ENCODE data around the gene FRMD4A. TPM values are rescaled to one million over a fixed set of nuclear protein-coding genes. Genes with fewer than 3 reads are reported as not detected.

FRMD4A gene
- total and polyA plus RNA-seq, 2 of the 4 experiments (the other 2 are of a cell fraction) = 30.3 to 68.8 TPM

- in situ Hi-C loops (cut with MboI; ENCODE audit: low sequenced_read_pairs) (no loop called here), intact Hi-C loops (cut with micrococcal nuclease) (no loop called here), dilution Hi-C loops (cut with HindIII; ENCODE audit: low sequenced_read_pairs, unreplicated experiment) (no loop called here)
- no peak overlapping the region; the same call in 1 of the 2 replicates for H4K5ac ChIP-seq (ENCODE audit: low read depth, low read length)
- POLR2A ChIA-PET (ENCODE audit: unreplicated experiment) = no interaction called here
- peaks cover 4% of the 10 kb centered on the region for H3K9me1 ChIP-seq (ENCODE audit: insufficient read depth, low read length)
- no peak overlapping the region for H2AK5ac ChIP-seq (ENCODE audit: low read depth, low read length)
- H3K56ac ChIP-seq (ENCODE audit: extremely low read depth, insufficient read depth, low read length) = no peak overlapping the region
- H2BK15ac ChIP-seq (ENCODE audit: low read depth, low read length) = 0 out of 3 replicates have a peak overlapping the region, but pooled peaks have one; percentile 10
- peaks cover 14% of the 10 kb centered on the region for H3K4me1 ChIP-seq (ENCODE audit: control insufficient read depth, insufficient read depth, low read length)
- WGBS, 2 experiments (ENCODE audit: extremely low coverage in 2 of 2, insufficient read length in 1 of 2) = no CpG with 5 or more reads among the region's 1 CpG
- H2AK9ac ChIP-seq (replicated peaks; ENCODE audit: low read depth, low read length, poor library complexity) = no peak overlapping the region
- no peak overlapping the region for H3K4me3 ChIP-seq (ENCODE audit: insufficient read depth, low read depth, low read length)
- H3K23ac ChIP-seq (ENCODE audit: low read depth, low read length) = no peak overlapping the region
- CTCF ChIA-PET = interaction anchor here (0.6 kb wide), 1 partner anchor 13 kb away, joined by 3 read pairs; no protein-coding TSS in a partner anchor
- no peaks in the 10 kb centered on the region for H3K79me1 ChIP-seq (ENCODE audit: low read depth in 1 of 2, low read length in 2 of 2)
- DNase-seq = no peak
- H3K27ac ChIP-seq (ENCODE audit: insufficient read depth, low read length) = no peak overlapping the region
- H3K9me3 ChIP-seq (ENCODE audit: control insufficient read depth, insufficient read depth, low read length) = peaks cover 2% of the 10 kb centered on the region; the same call in 1 of the 2 replicates
- TF ChIP-seq FOS (IDR thresholded peaks at IDR 0.05; ENCODE audit: low read depth, low read length) = no peak
- no peak overlapping the region; the same call in 1 of the 2 replicates for H3K14ac ChIP-seq (replicated peaks; ENCODE audit: low read depth, low read length)
- H3K36me3 ChIP-seq (ENCODE audit: control insufficient read depth, insufficient read depth, low read length) = no peaks in the 10 kb centered on the region
- H4K8ac ChIP-seq (ENCODE audit: low read depth in 2 of 2, low read length in 2 of 2) = peak overlapping the region in 1 of 2 experiments; percentile 35; a peak in 1 of 4 replicates
- H2BK120ac ChIP-seq (ENCODE audit: low read depth, low read length) = peak overlapping the region; percentile 51; the same call in 1 of the 2 replicates
- no peak overlapping the region for H3K4me2 ChIP-seq (ENCODE audit: low read depth, low read length)
- H3K18ac ChIP-seq (ENCODE audit: low read depth, low read length) = peak overlapping the region; percentile 27
- H3K9ac ChIP-seq (ENCODE audit: low read depth, low read length) = no peak overlapping the region
- H3K27me3 ChIP-seq (ENCODE audit: control insufficient read depth, insufficient read depth, low read length) = no peaks in the 10 kb centered on the region
- ATAC-seq (ENCODE audit: low read depth) = no peak
- no TSS peak for BruUV-seq (replicated peaks)
- H4K91ac ChIP-seq (ENCODE audit: insufficient read depth, low read depth, low read length) = no peak overlapping the region; the same call in 1 of the 2 replicates
- H2AFZ ChIP-seq (replicated peaks; ENCODE audit: low read length, poor library complexity) = no peak overlapping the region
- no peak overlapping the region for H3K4ac ChIP-seq (ENCODE audit: low read depth, low read length)
- no peak overlapping the region for H2BK20ac ChIP-seq (ENCODE audit: low read depth, low read length)
- H4K20me1 ChIP-seq (ENCODE audit: insufficient read depth, low read length) = no peaks in the 10 kb centered on the region
- no peak overlapping the region for H2BK5ac ChIP-seq (ENCODE audit: low read depth, low read length, poor library complexity, severe bottlenecking)
These were observed 179.2 kb downstream of the FRMD4A start for GRCh38 chr10:14151571-14151970.

All from IMR-90 (cell line).